GM12878 (cell line): Measurements from ENCODE around the gene SCN10A. TPM values are rescaled to one million over a fixed set of nuclear protein-coding genes. Genes with fewer than 3 reads are reported as not detected.

ENCODE experiments used
- ATAC-seq: fragments of 200-7000 bp; cut with Tn5 transposase; 3 replicates; pipeline ENCODE4 v1.9.1; 2020; ENCODE audit warnings: mild to moderate bottlenecking, moderate library complexity
- BruUV-seq: library from RNA; stranded (reverse); fragments of 400-500 nt; replicated peaks from 2 replicates; lab custom pipeline; 2021; lab: Mats Ljungman, UMichigan
- CTCF ChIA-PET: fragments of 300-600 bp; sonication (Branson Sonifier 250); formaldehyde crosslinking; extraction: SDS; loops from one replicate; lab custom pipeline; 2021; ENCODE audit warnings: inconsistent platforms; lab: Yijun Ruan, JAX
- POLR2A ChIA-PET: fragments of 350-600 bp; formaldehyde crosslinking; extraction: SDS; loops from one replicate; lab custom pipeline; 2021; ENCODE audit warnings: inconsistent platforms; lab: Charles Lee
- RAD21 ChIA-PET: fragments of 300-600 bp; sonication (Branson Sonifier 250); formaldehyde crosslinking; loops from one replicate; lab custom pipeline; 2023; ENCODE audit warnings: antibody characterized with exemption; ENCODE audit not compliant: unreplicated experiment; lab: Charles Lee
- SMC1A ChIA-PET: fragments of 300-600 bp; sonication (Branson Sonifier 250); formaldehyde crosslinking; loops from one replicate; lab custom pipeline; 2023; ENCODE audit not compliant: unreplicated experiment, uncharacterized antibody; lab: Charles Lee
- DNase-seq: peaks from one replicate; pipeline ENCODE4 v3.0.0-alpha.2; 2011; ENCODE audit warnings: low read depth, low spot score
- FAIRE-seq: peaks from 3 replicates; lab custom pipeline; 2011; peaks lifted over from hg19 to GRCh38; lab: Jason Lieb, UNC
- H2AFZ ChIP-seq: 2 replicates; pipeline ENCODE4 v1.6.0; 2011; ENCODE audit warnings: low read depth, low read length, control low read depth; ENCODE audit not compliant: control insufficient read depth
- H3K27ac ChIP-seq: 2 replicates; pipeline ENCODE4 v1.5.1; 2011; ENCODE audit warnings: control low read depth; ENCODE audit not compliant: control insufficient read depth, insufficient read depth
- H3K27me3 ChIP-seq, 2 experiments: replicated peaks in 1 of 2; 2 replicates each; pipeline versions ENCODE4 v1.6.0 to v1.6.1; 2011; ENCODE audit warnings: low read length in 1 of 2; ENCODE audit not compliant: control insufficient read depth in 2 of 2, insufficient read depth in 2 of 2
- H3K36me3 ChIP-seq, 2 experiments: 2 replicates each; pipeline ENCODE4 v1.5.1; 2011; ENCODE audit warnings: low read length in 1 of 2; ENCODE audit not compliant: control insufficient read depth in 2 of 2, insufficient read depth in 2 of 2
- H3K4me1 ChIP-seq: 2 replicates; pipeline ENCODE4 v1.6.1; 2011; ENCODE audit warnings: mild to moderate bottlenecking, low read length, moderate library complexity, mixed read lengths; ENCODE audit not compliant: control insufficient read depth, insufficient read depth
- H3K4me2 ChIP-seq: 2 replicates; pipeline ENCODE4 v1.6.0; 2011; ENCODE audit warnings: control low read depth; ENCODE audit not compliant: control insufficient read depth, insufficient read depth
- H3K4me3 ChIP-seq: fragments of 200-600 bp; sonication (generic); 2 replicates; pipeline ENCODE4 v1.5.1; 2016
- H3K79me2 ChIP-seq: 2 replicates; pipeline ENCODE4 v1.6.0; 2011; ENCODE audit warnings: low read length; ENCODE audit not compliant: control insufficient read depth, insufficient read depth
- H3K9ac ChIP-seq: 2 replicates; pipeline ENCODE4 v1.8.0; 2011; ENCODE audit warnings: low read length, control low read depth, mixed read lengths; ENCODE audit not compliant: control insufficient read depth, insufficient read depth
- H3K9me3 ChIP-seq: replicated peaks from 3 replicates; pipeline ENCODE4 v1.5.1; 2011; ENCODE audit warnings: mild to moderate bottlenecking, low read length; ENCODE audit not compliant: control insufficient read depth, insufficient read depth
- H4K20me1 ChIP-seq: 2 replicates; pipeline ENCODE4 v1.6.0; 2011; ENCODE audit not compliant: control insufficient read depth, insufficient read depth
- BHLHE40 ChIP-seq, 2 experiments: fragments of 450-650 bp in 1 of 2; IDR thresholded peaks; 2 replicates each; pipeline ENCODE4 v1.6.1; 2011 to 2017; ENCODE audit warnings: low read depth in 2 of 2, borderline replicate concordance in 1 of 2, improper control_type of control experiment in 1 of 2, low read length in 1 of 2, mild to moderate bottlenecking in 1 of 2
- CHD2 ChIP-seq: IDR thresholded peaks from 2 replicates; pipeline ENCODE4 v1.6.1; 2011; ENCODE audit warnings: low read depth, low read length, improper control_type of control experiment, borderline replicate concordance
- EZH2 ChIP-seq: IDR thresholded peaks from 2 replicates; pipeline ENCODE4 v1.6.1; 2012; ENCODE audit warnings: low read depth, mild to moderate bottlenecking, control low read depth, inconsistent platforms, low read length, borderline replicate concordance; ENCODE audit not compliant: control insufficient read depth
- HDAC6 ChIP-seq: fragments of 200-600 bp; sonication (generic); IDR thresholded peaks from one replicate; pipeline ENCODE4 v1.8.0; 2017; ENCODE audit warnings: antibody characterized with exemption; ENCODE audit not compliant: unreplicated experiment
- IKZF2 ChIP-seq, 2 experiments: fragments of 450-650 bp; IDR thresholded peaks; 2 replicates each; pipeline ENCODE4 v1.6.1; 2017; ENCODE audit warnings: mild to moderate bottlenecking in 2 of 2, moderate library complexity in 2 of 2
- WGBS: methylation state at CpG from one replicate; pipeline ENCODE4 v1.1.6; 2016; ENCODE audit warnings: low lambda C conversion rate; ENCODE audit not compliant: insufficient replicate concordance, insufficient coverage; ENCODE audit errors: missing lambda C conversion rate; 5-methylcytosine and 5-hydroxymethylcytosine counted together
- in situ Hi-C: fragments of 300-500 bp; cut with MboI; formaldehyde crosslinking; loops from 9 replicates; pipeline ENCODE4 v1.14.3; 2018; ENCODE audit warnings: mixed read lengths
- intact Hi-C: fragments of 100-400 bp; cut with micrococcal nuclease; formaldehyde crosslinking; loops from one replicate; pipeline ENCODE4 v1.14.2; 2022; ENCODE audit not compliant: unreplicated experiment
- polyA plus RNA-seq, 11 experiments: library from polyadenylated mRNA; depleted of rRNA in 4 of 11; unstranded in 6 of 11; stranded (reverse) in 5 of 11; fragments of >200 nt; fragmentation: Nextera tagmentation in 4 of 11; fragmentation: Illumina TruSeq in 1 of 11; extraction: Ambion mirVana in 4 of 11; extraction: Trizol in 1 of 11; gene quantifications; 1 replicate in 1 of 11; 2 replicates in 10 of 11; pipeline versions ENCODE4 v1.2.1 to v1.2.3, GENCODE V29; 2011 to 2016; ENCODE audit warnings: inconsistent platforms in 2 of 11, missing spikeins in 2 of 11, low read depth in 1 of 11
- total RNA-seq, 4 experiments: library from RNA; depleted of rRNA in 3 of 4; stranded (reverse); fragments of >200 nt in 3 of 4; fragmentation: Illumina TruSeq in 1 of 4; extraction: Trizol in 1 of 4; gene quantifications; 2 replicates each; pipeline versions ENCODE4 v1.2.1 to v1.2.3, GENCODE V29; 2013 to 2021
- TF ChIP-seq, protein P1 (sequence below): IDR thresholded peaks from 2 replicates; pipeline ENCODE4 v1.6.1; 2011; ENCODE audit warnings: low read depth, low read length, improper control_type of control experiment, borderline replicate concordance
- TF ChIP-seq, protein P2 (sequence below): fragments of 450-650 bp; IDR thresholded peaks from 2 replicates; pipeline ENCODE4 v1.6.1; 2018; ENCODE audit warnings: borderline replicate concordance, mild to moderate bottlenecking; ENCODE audit not compliant: partially characterized antibody
- TF ChIP-seq, protein P3 (sequence below): fragments of 450-650 bp; IDR thresholded peaks from 2 replicates; pipeline ENCODE4 v1.6.1; 2017; ENCODE audit warnings: mild to moderate bottlenecking, moderate library complexity
- TF ChIP-seq, protein P4 (sequence below): fragments of 450-650 bp; IDR thresholded peaks from 2 replicates; pipeline ENCODE4 v1.6.1; 2018; ENCODE audit warnings: mild to moderate bottlenecking, low read depth, moderate library complexity; ENCODE audit not compliant: partially characterized antibody
- TF ChIP-seq, protein P5 (sequence below): IDR thresholded peaks from 2 replicates; pipeline ENCODE4 v1.6.1; 2011; ENCODE audit warnings: mild to moderate bottlenecking, low read depth, low read length, moderate library complexity; ENCODE audit not compliant: insufficient replicate concordance

SCN10A gene
- total and polyA plus RNA-seq, 10 of the 15 experiments (the other 5 are each of a cell fraction or from before 2014, with no cell fraction given), result not detected

DNA sequence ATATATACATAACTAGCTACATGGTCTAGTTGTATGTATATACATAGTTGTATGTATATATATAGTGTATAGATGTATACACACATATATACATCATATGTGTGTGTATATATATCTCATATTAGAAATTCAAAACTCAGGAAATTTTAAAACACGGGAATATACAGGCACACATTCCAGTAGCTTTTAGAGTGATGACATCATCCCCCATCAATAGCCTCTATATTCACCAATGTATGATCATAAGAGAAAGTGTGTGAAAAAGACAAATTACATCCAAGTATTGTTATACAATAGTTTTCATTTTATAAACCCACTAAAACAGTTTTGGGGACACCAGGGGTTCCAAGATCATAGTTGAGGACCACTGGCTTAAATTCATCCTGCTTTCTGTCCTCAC is 23.0 kb downstream of the SCN10A start:
- H3K36me3 ChIP-seq, result no peaks in the 10 kb centered on the region
- no peak overlapping the region for H3K4me3 ChIP-seq
- no TSS peak for BruUV-seq
- ChIA-PET CTCF (no interaction called here), POLR2A (no interaction called here), RAD21 (no interaction called here), SMC1A (interaction anchor here (1.0 kb wide), 1 partner anchor 21 kb away, joined by 3 read pairs; no protein-coding TSS in a partner anchor)
- H3K4me1 ChIP-seq, result no peaks in the 10 kb centered on the region
- H3K27me3 ChIP-seq, result no peaks in the 10 kb centered on the region
- no peaks in the 10 kb centered on the region for H3K79me2 ChIP-seq
- DNase-seq, result no peak
- H3K27ac ChIP-seq, result no peak overlapping the region
- no peak for ATAC-seq
- no peak overlapping the region for H2AFZ ChIP-seq
- no peaks in the 10 kb centered on the region for H4K20me1 ChIP-seq
- H3K4me2 ChIP-seq, result no peak overlapping the region
- no peak for FAIRE-seq
- WGBS, result 12% methylated on average over 1 of the region's 1 CpG
- in situ Hi-C loops, result no loop called here
- no peak overlapping the region for H3K9ac ChIP-seq
- intact Hi-C loops, result no loop called here
- H3K9me3 ChIP-seq, result no peaks in the 10 kb centered on the region
- TF ChIP-seq, protein P1, sequence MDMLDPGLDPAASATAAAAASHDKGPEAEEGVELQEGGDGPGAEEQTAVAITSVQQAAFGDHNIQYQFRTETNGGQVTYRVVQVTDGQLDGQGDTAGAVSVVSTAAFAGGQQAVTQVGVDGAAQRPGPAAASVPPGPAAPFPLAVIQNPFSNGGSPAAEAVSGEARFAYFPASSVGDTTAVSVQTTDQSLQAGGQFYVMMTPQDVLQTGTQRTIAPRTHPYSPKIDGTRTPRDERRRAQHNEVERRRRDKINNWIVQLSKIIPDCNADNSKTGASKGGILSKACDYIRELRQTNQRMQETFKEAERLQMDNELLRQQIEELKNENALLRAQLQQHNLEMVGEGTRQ, result no peak
- no peak for TF ChIP-seq CHD2
- TF ChIP-seq HDAC6, result no peak
- TF ChIP-seq, protein P2, sequence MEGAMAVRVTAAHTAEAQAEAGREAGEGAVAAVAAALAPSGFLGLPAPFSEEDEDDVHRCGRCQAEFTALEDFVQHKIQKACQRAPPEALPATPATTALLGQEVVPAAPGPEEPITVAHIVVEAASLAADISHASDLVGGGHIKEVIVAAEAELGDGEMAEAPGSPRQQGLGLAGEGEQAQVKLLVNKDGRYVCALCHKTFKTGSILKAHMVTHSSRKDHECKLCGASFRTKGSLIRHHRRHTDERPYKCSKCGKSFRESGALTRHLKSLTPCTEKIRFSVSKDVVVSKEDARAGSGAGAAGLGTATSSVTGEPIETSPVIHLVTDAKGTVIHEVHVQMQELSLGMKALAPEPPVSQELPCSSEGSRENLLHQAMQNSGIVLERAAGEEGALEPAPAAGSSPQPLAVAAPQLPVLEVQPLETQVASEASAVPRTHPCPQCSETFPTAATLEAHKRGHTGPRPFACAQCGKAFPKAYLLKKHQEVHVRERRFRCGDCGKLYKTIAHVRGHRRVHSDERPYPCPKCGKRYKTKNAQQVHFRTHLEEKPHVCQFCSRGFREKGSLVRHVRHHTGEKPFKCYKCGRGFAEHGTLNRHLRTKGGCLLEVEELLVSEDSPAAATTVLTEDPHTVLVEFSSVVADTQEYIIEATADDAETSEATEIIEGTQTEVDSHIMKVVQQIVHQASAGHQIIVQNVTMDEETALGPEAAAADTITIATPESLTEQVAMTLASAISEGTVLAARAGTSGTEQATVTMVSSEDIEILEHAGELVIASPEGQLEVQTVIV, result no peak
- TF ChIP-seq, protein P3, sequence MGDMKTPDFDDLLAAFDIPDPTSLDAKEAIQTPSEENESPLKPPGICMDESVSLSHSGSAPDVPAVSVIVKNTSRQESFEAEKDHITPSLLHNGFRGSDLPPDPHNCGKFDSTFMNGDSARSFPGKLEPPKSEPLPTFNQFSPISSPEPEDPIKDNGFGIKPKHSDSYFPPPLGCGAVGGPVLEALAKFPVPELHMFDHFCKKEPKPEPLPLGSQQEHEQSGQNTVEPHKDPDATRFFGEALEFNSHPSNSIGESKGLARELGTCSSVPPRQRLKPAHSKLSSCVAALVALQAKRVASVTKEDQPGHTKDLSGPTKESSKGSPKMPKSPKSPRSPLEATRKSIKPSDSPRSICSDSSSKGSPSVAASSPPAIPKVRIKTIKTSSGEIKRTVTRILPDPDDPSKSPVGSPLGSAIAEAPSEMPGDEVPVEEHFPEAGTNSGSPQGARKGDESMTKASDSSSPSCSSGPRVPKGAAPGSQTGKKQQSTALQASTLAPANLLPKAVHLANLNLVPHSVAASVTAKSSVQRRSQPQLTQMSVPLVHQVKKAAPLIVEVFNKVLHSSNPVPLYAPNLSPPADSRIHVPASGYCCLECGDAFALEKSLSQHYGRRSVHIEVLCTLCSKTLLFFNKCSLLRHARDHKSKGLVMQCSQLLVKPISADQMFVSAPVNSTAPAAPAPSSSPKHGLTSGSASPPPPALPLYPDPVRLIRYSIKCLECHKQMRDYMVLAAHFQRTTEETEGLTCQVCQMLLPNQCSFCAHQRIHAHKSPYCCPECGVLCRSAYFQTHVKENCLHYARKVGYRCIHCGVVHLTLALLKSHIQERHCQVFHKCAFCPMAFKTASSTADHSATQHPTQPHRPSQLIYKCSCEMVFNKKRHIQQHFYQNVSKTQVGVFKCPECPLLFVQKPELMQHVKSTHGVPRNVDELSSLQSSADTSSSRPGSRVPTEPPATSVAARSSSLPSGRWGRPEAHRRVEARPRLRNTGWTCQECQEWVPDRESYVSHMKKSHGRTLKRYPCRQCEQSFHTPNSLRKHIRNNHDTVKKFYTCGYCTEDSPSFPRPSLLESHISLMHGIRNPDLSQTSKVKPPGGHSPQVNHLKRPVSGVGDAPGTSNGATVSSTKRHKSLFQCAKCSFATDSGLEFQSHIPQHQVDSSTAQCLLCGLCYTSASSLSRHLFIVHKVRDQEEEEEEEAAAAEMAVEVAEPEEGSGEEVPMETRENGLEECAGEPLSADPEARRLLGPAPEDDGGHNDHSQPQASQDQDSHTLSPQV, result no peak
- TF ChIP-seq, protein P4, sequence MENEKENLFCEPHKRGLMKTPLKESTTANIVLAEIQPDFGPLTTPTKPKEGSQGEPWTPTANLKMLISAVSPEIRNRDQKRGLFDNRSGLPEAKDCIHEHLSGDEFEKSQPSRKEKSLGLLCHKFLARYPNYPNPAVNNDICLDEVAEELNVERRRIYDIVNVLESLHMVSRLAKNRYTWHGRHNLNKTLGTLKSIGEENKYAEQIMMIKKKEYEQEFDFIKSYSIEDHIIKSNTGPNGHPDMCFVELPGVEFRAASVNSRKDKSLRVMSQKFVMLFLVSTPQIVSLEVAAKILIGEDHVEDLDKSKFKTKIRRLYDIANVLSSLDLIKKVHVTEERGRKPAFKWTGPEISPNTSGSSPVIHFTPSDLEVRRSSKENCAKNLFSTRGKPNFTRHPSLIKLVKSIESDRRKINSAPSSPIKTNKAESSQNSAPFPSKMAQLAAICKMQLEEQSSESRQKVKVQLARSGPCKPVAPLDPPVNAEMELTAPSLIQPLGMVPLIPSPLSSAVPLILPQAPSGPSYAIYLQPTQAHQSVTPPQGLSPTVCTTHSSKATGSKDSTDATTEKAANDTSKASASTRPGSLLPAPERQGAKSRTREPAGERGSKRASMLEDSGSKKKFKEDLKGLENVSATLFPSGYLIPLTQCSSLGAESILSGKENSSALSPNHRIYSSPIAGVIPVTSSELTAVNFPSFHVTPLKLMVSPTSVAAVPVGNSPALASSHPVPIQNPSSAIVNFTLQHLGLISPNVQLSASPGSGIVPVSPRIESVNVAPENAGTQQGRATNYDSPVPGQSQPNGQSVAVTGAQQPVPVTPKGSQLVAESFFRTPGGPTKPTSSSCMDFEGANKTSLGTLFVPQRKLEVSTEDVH, result no peak
- TF ChIP-seq BHLHE40 (IDR thresholded peaks at IDR 0.05; ENCODE audit: borderline replicate concordance in 1 of 2, low read depth in 2 of 2, low read length in 1 of 2), result no peak
- no peak for TF ChIP-seq EZH2
- TF ChIP-seq, protein P5, sequence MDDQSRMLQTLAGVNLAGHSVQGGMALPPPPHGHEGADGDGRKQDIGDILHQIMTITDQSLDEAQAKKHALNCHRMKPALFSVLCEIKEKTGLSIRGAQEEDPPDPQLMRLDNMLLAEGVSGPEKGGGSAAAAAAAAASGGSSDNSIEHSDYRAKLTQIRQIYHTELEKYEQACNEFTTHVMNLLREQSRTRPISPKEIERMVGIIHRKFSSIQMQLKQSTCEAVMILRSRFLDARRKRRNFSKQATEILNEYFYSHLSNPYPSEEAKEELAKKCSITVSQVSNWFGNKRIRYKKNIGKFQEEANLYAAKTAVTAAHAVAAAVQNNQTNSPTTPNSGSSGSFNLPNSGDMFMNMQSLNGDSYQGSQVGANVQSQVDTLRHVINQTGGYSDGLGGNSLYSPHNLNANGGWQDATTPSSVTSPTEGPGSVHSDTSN, result no peak
- TF ChIP-seq IKZF2 (IDR thresholded peaks at IDR 0.05), result no peak
